Stimulated activated CD8-positive, alpha-beta memory T cell treated with anti-CD3 and anti-CD28 coated beads, Interleukin-4, amount 100 ng/mL, for 24 hours (primary cell): ENCODE results near the gene RBMS3.
"Not testable (repeated sequence)": the region's sequence is repeated elsewhere in the genome, so short reads cannot be mapped to it uniquely, and the experiment has no call there.

ENCODE experiments used
- DNase-seq: peaks from one replicate; pipeline ENCODE4 v3.0.0-alpha.2; 2020; ENCODE audit warnings: low read depth

RBMS3 gene

GRCh38 chr3:29481969-29482767 lies 201.3 kb downstream of the RBMS3 start:
- DNase-seq: no peak

GRCh38 chr3:29484633-29485032 lies 203.8 kb downstream of the RBMS3 start:
- DNase-seq: no peak

GRCh38 chr3:29486096-29486495 lies 205.2 kb downstream of the RBMS3 start:
- no peak for DNase-seq

- DNase-seq: no peak
Observed at GRCh38 chr3:29486917-29487316, 206.0 kb downstream of the RBMS3 start.

GRCh38 chr3:29488922-29489321 lies 208.1 kb downstream of the RBMS3 start:
- DNase-seq: no peak

GRCh38 chr3:29493109-29493508 lies 212.2 kb downstream of the RBMS3 start:
- DNase-seq: no peak

GRCh38 chr3:29494305-29495036 lies 213.6 kb downstream of the RBMS3 start:
- DNase-seq: no peak

- no peak for DNase-seq
Observed at GRCh38 chr3:29497282-29497681, 216.4 kb downstream of the RBMS3 start.

GRCh38 chr3:29502771-29503170 lies 221.9 kb downstream of the RBMS3 start:
- no peak for DNase-seq

- no peak for DNase-seq
Observed at GRCh38 chr3:29503314-29503713, 222.4 kb downstream of the RBMS3 start.

GRCh38 chr3:29503958-29504357 lies 223.1 kb downstream of the RBMS3 start:
- no peak for DNase-seq

- no peak for DNase-seq
Observed at GRCh38 chr3:29506502-29506901, 225.6 kb downstream of the RBMS3 start.

GRCh38 chr3:29511701-29512100 lies 230.8 kb downstream of the RBMS3 start:
- DNase-seq: no peak

GRCh38 chr3:29512641-29513040 lies 231.8 kb downstream of the RBMS3 start:
- no peak for DNase-seq

- no peak for DNase-seq
Observed at GRCh38 chr3:29513236-29513635, 232.4 kb downstream of the RBMS3 start.

- no peak for DNase-seq
Observed at GRCh38 chr3:29514170-29514569, 233.3 kb downstream of the RBMS3 start.

- no peak for DNase-seq
Observed at GRCh38 chr3:29514912-29515311, 234.0 kb downstream of the RBMS3 start.

- no peak for DNase-seq
Observed at GRCh38 chr3:29515451-29515850, 234.6 kb downstream of the RBMS3 start.

GRCh38 chr3:29516164-29516563 lies 235.3 kb downstream of the RBMS3 start:
- DNase-seq: no peak

- DNase-seq: no peak
Observed at GRCh38 chr3:29520764-29521163, 239.9 kb downstream of the RBMS3 start.

GRCh38 chr3:29521293-29521692 lies 240.4 kb downstream of the RBMS3 start:
- no peak for DNase-seq

- DNase-seq: no peak
Observed at GRCh38 chr3:29521751-29522150, 240.9 kb downstream of the RBMS3 start.

- not testable (repeated sequence) for DNase-seq
Observed at GRCh38 chr3:29524433-29524832, 243.6 kb downstream of the RBMS3 start.
